ENCODE measurements around the gene RBBP6. TPM values are rescaled to one million over a fixed set of nuclear protein-coding genes. Genes with fewer than 3 reads are reported as not detected.

RBBP6 gene
- total RNA-seq, 1 donor from 2014 or later, result 77.3 TPM

DNA sequence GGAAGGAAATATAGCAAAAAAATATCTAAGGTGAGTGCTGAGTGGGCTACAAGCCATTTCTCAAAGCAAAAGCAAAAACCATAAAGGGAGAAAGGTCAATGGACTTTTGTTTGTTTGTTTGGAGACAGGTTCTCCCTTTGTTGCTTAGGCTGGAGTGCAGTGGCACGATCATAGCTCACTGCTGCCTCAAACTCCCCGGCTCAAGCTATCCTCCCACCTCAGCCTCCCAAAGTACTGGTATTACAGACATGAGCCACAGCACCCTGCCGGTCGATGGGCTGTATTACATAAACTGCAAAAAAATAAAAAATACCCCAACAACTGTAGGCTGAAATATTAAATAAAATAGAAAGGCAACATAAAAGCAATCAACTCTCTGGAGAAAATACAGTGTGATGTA is 3.5 kb upstream of the RBBP6 start:
- Mint-ChIP-seq H3K27ac (ENCODE audit: unreplicated experiment) (no peak overlapping the region), H3K9me3 (no peaks in the 10 kb centered on the region), H3K36me3 (ENCODE audit: low read depth) (peaks cover 2% of the 10 kb centered on the region), H3K4me3 (no peak overlapping the region), H3K4me1 (peaks cover 4% of the 10 kb centered on the region), H3K27me3 (ENCODE audit: low read depth) (no peaks in the 10 kb centered on the region)
- TF ChIP-seq, protein P1, sequence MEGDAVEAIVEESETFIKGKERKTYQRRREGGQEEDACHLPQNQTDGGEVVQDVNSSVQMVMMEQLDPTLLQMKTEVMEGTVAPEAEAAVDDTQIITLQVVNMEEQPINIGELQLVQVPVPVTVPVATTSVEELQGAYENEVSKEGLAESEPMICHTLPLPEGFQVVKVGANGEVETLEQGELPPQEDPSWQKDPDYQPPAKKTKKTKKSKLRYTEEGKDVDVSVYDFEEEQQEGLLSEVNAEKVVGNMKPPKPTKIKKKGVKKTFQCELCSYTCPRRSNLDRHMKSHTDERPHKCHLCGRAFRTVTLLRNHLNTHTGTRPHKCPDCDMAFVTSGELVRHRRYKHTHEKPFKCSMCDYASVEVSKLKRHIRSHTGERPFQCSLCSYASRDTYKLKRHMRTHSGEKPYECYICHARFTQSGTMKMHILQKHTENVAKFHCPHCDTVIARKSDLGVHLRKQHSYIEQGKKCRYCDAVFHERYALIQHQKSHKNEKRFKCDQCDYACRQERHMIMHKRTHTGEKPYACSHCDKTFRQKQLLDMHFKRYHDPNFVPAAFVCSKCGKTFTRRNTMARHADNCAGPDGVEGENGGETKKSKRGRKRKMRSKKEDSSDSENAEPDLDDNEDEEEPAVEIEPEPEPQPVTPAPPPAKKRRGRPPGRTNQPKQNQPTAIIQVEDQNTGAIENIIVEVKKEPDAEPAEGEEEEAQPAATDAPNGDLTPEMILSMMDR (conservative IDR thresholded peaks at IDR 0.05), result no peak
- no peak for DNase-seq (ENCODE audit: low read depth, low spot score)

DNA sequence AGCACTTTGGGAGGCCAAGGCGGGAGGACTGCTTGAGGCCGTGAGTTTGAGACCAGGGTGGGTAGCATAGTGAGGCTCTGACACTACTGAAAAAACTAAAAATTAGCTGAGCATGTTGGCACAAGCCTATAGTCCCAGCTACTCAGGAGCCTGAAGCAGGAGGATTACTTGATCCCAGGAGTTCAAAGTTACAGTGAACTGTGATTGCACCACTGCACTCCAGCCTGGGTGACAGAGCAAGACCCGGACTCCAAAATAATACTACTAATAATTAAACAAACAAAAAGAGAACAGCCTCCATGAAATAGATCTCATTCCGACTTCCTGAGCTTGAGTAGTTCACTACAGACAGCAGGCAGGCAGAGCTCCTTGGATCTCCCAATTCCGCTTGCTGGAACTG is 2.7 kb upstream of the RBBP6 start:
- TF ChIP-seq, protein P1 (conservative IDR thresholded peaks at IDR 0.05), result no peak
- no peaks in the 10 kb centered on the region for H3K27me3 Mint-ChIP-seq (ENCODE audit: low read depth)
- peaks cover 5% of the 10 kb centered on the region for H3K36me3 Mint-ChIP-seq (ENCODE audit: low read depth)
- no peak overlapping the region for H3K27ac Mint-ChIP-seq (ENCODE audit: unreplicated experiment)
- no peaks in the 10 kb centered on the region for H3K9me3 Mint-ChIP-seq
- no peak for DNase-seq (ENCODE audit: low read depth, low spot score)
- peaks cover 10% of the 10 kb centered on the region for H3K4me1 Mint-ChIP-seq
- H3K4me3 Mint-ChIP-seq, result no peak overlapping the region

DNA sequence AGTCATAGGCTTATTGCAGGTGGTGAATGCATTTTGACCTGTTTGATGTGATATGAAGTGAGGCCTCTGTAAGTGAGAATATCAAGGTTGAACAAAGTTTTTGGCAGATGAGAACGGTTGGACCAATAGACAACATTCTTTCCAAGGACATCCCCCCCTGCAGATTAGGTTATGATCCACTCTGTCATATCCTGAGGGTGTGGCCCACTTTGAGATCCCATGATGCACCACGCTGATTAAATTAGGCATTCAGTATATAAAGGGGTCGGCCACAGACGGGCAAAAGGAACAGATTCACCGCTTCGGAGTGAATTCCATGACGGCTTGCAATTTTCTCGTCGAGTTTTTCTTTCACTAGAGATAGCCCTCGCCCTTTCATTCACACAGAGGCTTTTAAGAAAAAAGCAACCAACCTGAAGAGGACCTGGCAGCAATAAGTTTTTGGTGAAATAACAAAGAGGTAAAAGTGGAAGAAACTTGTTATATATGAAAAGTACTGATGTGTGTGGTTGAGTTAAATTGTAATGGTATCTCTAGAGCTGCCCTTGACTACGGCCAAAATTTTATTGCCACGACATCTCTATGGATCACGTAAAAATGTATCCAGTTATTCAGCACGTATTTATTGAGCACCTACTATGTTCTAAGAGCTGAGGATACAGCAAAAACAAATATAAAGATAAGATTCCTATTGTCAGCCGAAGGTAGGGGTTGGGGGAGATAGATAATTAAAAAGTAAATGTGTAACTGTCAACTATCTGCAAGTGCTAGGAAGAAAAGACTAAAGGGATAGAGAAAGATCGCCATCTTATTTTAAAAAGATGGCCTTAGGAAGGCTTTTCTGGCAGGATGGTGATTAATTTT is 1.7 kb upstream of the RBBP6 start:
- peak overlapping the region; percentile 70 for H3K4me3 Mint-ChIP-seq

DNA sequence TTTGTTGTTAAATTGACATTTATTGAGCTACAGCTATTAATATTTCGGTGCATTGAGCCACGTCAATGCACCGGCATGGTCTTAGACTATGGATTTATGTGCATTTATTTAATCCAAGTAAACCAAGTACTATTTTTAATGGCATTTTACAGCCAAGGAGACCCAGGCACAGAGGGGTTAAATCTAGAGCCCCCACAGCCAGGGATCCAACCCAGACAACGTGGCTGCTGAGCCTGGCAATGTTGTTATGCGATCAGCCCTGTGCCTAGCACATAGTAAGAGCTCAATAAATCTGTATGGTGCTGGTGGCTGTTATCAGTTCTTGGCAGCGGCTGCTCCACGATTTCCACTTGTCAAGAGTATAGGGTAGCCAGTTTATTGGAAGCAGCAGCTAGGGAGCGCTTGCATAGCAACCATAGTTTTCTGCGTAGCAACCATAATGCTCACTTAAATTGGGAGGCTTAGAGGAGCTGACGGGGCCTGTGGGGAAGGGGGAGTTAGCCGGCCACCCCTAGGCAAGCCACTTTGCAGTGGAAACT is 541 bp upstream of the RBBP6 start:
- no peaks in the 10 kb centered on the region for H3K9me3 Mint-ChIP-seq
- TF ChIP-seq, protein P1 (conservative IDR thresholded peaks at IDR 0.05), result no peak
- peaks cover 8% of the 10 kb centered on the region for H3K36me3 Mint-ChIP-seq (ENCODE audit: low read depth)
- H3K27me3 Mint-ChIP-seq (ENCODE audit: low read depth), result no peaks in the 10 kb centered on the region
- peak overlapping the region; percentile 100 for H3K4me3 Mint-ChIP-seq
- H3K27ac Mint-ChIP-seq (ENCODE audit: unreplicated experiment), result peak overlapping the region; percentile 97
- H3K4me1 Mint-ChIP-seq, result peaks cover 27% of the 10 kb centered on the region
- no peak for DNase-seq (ENCODE audit: low read depth, low spot score)

More for the DNA sequence above, 1.7 kb upstream of the RBBP6 start:
- TF ChIP-seq, protein P1 (conservative IDR thresholded peaks at IDR 0.05), result no peak
- peaks cover 8% of the 10 kb centered on the region for H3K36me3 Mint-ChIP-seq (ENCODE audit: low read depth)
- peaks cover 19% of the 10 kb centered on the region for H3K4me1 Mint-ChIP-seq
- no peak overlapping the region for H3K27ac Mint-ChIP-seq (ENCODE audit: unreplicated experiment)
- no peaks in the 10 kb centered on the region for H3K27me3 Mint-ChIP-seq (ENCODE audit: low read depth)
- no peak for DNase-seq (ENCODE audit: low read depth, low spot score)
- no peaks in the 10 kb centered on the region for H3K9me3 Mint-ChIP-seq

DNA sequence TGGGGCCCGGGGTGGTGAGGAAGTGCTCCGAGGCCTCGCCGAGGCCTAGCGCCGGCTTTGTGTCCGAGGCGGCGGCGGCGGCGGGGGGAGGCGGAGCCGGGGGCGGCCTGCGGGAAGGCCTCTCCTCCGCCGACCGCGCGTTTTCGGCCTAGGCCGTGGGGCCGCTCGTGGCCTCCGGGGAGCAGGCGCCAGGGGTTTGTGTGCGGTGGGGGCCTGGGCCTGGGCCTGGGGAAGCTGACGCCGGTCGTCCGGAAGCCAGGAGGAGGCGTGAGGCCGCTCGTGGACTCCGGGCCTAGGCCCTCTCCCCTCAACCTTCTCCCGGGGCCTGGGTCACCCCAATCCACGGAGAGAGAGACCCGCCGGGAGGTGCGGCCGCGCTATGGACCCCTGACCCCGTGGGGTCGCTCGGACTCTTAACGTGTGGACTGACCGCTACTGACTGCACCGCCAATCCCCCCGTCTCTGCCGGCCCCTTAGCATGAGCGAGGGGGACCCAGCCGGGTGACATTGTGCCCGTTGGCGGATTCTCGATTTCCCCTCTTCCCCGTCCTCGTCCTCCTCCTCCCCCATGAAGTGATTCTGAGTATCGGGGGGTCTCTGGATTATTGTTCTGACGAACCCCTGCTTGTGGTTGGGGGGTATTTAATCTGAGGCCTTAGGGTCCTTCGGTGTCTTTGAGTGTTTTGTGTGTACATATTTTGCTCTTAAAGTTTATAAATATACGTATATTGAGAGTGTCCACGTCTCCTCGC is 660 bp downstream of the RBBP6 start:
- Mint-ChIP-seq H3K36me3 (ENCODE audit: low read depth) (peaks cover 13% of the 10 kb centered on the region), H3K27me3 (ENCODE audit: low read depth) (no peaks in the 10 kb centered on the region), H3K27ac (ENCODE audit: unreplicated experiment) (peak overlapping the region; percentile 98), H3K4me1 (peaks cover 38% of the 10 kb centered on the region), H3K4me3 (peak overlapping the region; percentile 98), H3K9me3 (no peaks in the 10 kb centered on the region)
- TF ChIP-seq, protein P1 (conservative IDR thresholded peaks at IDR 0.05), result no peak
- peak; percentile 24 for DNase-seq (ENCODE audit: low read depth, low spot score)

Measured in neural crest cell (in vitro differentiated cells).